Measurements from ENCODE around the gene TTLL3. TPM values are rescaled to one million over a fixed set of nuclear protein-coding genes. Genes with fewer than 3 reads are reported as not detected.

Gene TTLL3
- total and polyA plus RNA-seq, 2 of the 13 experiments (the other 11 are each of a cell fraction or from before 2014, with no cell fraction given) = 9.5 to 51.2 TPM

DNA sequence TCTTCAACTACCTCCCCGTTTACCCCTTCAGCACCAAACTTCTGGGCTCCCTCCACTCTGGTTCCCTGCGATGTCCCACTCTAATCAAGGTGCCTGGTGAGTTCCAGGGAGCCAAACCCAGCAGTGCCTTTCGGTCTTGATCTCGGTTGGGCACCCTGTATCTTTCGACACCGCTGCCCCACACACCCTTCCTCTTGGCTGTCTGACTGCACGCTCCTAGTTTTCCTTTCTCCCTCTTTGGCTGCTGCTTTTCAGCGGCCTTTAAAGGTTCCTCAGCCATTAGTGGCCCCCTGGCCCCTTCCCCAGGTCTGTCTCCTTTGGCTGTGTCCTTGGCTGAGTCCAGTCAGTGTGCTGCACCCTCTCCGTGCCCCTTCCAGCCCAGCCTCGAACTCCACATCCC, 784 bp downstream of the TTLL3 start (continued):
- TF ChIP-seq, protein P1, sequence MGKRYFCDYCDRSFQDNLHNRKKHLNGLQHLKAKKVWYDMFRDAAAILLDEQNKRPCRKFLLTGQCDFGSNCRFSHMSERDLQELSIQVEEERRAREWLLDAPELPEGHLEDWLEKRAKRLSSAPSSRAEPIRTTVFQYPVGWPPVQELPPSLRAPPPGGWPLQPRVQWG (CRISPR knock-in tag; IDR thresholded peaks at IDR 0.05; ENCODE audit: borderline replicate concordance, low read depth) = no peak
- TF ChIP-seq CBFB (CRISPR knock-in tag; IDR thresholded peaks at IDR 0.05) (no peak), KDM5A (IDR thresholded peaks at IDR 0.05; ENCODE audit: borderline replicate concordance, low read length) (no peak)

DNA sequence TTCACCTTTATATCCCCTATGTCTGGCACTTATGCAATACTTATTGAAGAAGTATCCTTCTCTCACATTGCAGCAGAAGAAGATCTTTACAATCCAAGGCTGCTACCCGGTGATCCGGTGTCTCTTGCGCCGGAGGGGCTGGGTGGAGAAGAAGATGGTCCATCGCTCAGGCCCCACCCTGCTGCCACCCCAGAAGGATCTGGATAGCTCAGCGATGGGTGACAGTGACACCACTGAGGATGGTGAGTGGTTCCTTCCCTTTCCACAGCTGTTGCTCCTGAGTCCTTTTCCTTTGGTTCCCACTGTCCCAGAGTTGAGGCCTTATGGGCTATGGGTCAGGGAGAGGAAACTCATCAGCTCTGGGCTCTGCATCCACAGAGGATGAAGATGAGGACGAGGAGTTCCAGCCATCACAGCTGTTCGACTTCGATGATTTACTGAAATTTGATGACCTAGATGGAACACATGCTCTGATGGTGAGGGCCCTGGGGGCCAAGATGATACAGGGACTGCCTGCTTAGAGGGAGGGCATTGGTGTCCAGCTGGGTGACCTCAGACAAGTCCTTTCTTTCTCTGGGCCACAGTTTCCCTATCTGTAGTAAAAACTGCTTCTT, 2.9 kb downstream of the TTLL3 start:
- no peak for ATAC-seq
- no TSS peak for BruUV-seq (replicated peaks)
- Histone ChIP-seq H4K20me1 (ENCODE audit: insufficient read depth, low read length) (no peaks in the 10 kb centered on the region), H3K4me2 (ENCODE audit: low read depth, low read length) (no peak overlapping the region), H3K27me3 (ENCODE audit: control insufficient read depth in 1 of 2, insufficient read depth in 2 of 2, low read length in 2 of 2) (no peaks in the 10 kb centered on the region), H3K79me2 (ENCODE audit: insufficient read depth, low read length) (no peaks in the 10 kb centered on the region), H3K9ac (ENCODE audit: insufficient read depth, low read depth, low read length) (no peak overlapping the region), H3K4me1 (ENCODE audit: insufficient read depth, low read length) (no peaks in the 10 kb centered on the region), H3K9me3 (ENCODE audit: low read length) (no peaks in the 10 kb centered on the region), H3K4me3 (replicated peaks in 1 of 3; ENCODE audit: insufficient read depth in 1 of 3, low read depth in 2 of 3, low read length in 3 of 3) (no peak overlapping the region), H3K27ac (ENCODE audit: extremely low read length, insufficient read depth, low read length) (no peak overlapping the region), H2AFZ (ENCODE audit: low read length) (no peak overlapping the region), H3K36me3 (replicated peaks in 1 of 2; ENCODE audit: control insufficient read depth in 1 of 2, insufficient read depth in 2 of 2, low read length in 2 of 2) (peaks cover 4 to 11% of the 10 kb centered on the region in 2 experiments; a peak in 4 of 5 replicates)
- ChIA-PET POLR2A (interaction anchor here (0.9 kb wide), 1 partner anchor 9 kb away, joined by 4 read pairs; no protein-coding TSS in a partner anchor), CTCF (ENCODE audit: low intra/inter-chr PET ratio, low total read pairs) (no interaction called here)
- in situ Hi-C loops (cut with HindIII; ENCODE audit: extremely low pct_ligation_motif_present, low pct_unique_long_range_greater_than_20kb) (no loop called here), intact Hi-C loops (cut with micrococcal nuclease; ENCODE audit: unreplicated experiment) (no loop called here)
- no peak for FAIRE-seq
- TF ChIP-seq REL (CRISPR knock-in tag; conservative IDR thresholded peaks at IDR 0.05) (no peak), PTBP1 (IDR thresholded peaks at IDR 0.05; ENCODE audit: low read depth, low read length, poor library complexity, severe bottlenecking) (no peak), ZNF451 (CRISPR knock-in tag; IDR thresholded peaks at IDR 0.05) (no peak)
- TF ChIP-seq, protein P2, sequence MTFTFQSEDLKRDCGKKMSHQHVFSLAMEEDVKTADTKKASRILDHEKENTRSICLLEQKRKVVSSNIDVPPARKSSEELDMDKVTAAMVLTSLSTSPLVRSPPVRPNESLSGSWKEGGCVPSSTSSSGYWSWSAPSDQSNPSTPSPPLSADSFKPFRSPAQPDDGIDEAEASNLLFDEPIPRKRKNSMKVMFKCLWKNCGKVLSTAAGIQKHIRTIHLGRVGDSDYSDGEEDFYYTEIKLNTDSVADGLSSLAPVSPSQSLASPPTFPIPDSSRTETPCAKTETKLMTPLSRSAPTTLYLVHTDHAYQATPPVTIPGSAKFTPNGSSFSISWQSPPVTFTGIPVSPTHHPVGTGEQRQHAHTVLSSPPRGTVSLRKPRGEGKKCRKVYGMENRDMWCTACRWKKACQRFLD (CRISPR knock-in tag; IDR thresholded peaks at IDR 0.05; ENCODE audit: borderline replicate concordance) = no peak
- TF ChIP-seq, protein P3, sequence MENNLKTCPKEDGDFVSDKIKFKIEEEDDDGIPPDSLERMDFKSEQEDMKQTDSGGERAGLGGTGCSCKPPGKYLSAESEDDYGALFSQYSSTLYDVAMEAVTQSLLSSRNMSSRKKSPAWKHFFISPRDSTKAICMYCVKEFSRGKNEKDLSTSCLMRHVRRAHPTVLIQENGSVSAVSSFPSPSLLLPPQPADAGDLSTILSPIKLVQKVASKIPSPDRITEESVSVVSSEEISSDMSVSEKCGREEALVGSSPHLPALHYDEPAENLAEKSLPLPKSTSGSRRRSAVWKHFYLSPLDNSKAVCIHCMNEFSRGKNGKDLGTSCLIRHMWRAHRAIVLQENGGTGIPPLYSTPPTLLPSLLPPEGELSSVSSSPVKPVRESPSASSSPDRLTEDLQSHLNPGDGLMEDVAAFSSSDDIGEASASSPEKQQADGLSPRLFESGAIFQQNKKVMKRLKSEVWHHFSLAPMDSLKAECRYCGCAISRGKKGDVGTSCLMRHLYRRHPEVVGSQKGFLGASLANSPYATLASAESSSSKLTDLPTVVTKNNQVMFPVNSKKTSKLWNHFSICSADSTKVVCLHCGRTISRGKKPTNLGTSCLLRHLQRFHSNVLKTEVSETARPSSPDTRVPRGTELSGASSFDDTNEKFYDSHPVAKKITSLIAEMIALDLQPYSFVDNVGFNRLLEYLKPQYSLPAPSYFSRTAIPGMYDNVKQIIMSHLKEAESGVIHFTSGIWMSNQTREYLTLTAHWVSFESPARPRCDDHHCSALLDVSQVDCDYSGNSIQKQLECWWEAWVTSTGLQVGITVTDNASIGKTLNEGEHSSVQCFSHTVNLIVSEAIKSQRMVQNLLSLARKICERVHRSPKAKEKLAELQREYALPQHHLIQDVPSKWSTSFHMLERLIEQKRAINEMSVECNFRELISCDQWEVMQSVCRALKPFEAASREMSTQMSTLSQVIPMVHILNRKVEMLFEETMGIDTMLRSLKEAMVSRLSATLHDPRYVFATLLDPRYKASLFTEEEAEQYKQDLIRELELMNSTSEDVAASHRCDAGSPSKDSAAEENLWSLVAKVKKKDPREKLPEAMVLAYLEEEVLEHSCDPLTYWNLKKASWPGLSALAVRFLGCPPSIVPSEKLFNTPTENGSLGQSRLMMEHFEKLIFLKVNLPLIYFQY (CRISPR knock-in tag; IDR thresholded peaks at IDR 0.05; ENCODE audit: borderline replicate concordance) = no peak
- TF ChIP-seq, protein P4, sequence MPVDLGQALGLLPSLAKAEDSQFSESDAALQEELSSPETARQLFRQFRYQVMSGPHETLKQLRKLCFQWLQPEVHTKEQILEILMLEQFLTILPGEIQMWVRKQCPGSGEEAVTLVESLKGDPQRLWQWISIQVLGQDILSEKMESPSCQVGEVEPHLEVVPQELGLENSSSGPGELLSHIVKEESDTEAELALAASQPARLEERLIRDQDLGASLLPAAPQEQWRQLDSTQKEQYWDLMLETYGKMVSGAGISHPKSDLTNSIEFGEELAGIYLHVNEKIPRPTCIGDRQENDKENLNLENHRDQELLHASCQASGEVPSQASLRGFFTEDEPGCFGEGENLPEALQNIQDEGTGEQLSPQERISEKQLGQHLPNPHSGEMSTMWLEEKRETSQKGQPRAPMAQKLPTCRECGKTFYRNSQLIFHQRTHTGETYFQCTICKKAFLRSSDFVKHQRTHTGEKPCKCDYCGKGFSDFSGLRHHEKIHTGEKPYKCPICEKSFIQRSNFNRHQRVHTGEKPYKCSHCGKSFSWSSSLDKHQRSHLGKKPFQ (CRISPR knock-in tag; IDR thresholded peaks at IDR 0.05; ENCODE audit: insufficient replicate concordance) = no peak
- DNase-seq (ENCODE audit: low spot score) = no peak
- WGBS (ENCODE audit: low lambda C conversion rate) = 95% methylated on average over 7 of the region's 9 CpGs

Measured in HepG2 (cell line).